Measurements from ENCODE around the gene GREB1. TPM values are rescaled to one million over a fixed set of nuclear protein-coding genes. Genes with fewer than 3 reads are reported as not detected.
A peak's percentile ranks its signal among the peaks of the same experiment; 100 is the strongest.

The GREB1 gene
- total RNA-seq, 1 experiment from 2014 or later: 14.7 TPM

DNA sequence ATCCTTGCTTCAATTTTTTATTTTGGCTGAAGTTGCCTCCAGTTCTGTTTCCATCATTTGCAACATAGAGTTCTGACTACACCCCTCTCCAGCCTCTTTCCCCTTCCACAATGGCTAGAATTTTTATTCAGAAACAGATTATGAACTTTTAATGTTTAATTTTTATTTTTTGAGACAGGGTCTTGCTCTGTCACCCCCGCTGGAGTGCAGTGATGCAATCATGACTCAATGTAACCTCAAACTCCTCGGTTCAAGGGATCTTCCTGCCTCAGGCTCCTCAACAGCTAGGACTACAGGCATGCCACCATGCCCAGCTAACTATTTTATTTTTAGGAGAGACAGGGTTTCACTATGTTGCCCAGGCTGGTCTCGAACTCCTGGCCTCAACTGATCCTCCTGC, 133.3 kb downstream of the GREB1 start:
- in situ Hi-C loops (cut with HindIII; ENCODE audit: low sequenced_read_pairs): no loop called here
- DNase-seq (ENCODE audit: low spot score): no peak

DNA sequence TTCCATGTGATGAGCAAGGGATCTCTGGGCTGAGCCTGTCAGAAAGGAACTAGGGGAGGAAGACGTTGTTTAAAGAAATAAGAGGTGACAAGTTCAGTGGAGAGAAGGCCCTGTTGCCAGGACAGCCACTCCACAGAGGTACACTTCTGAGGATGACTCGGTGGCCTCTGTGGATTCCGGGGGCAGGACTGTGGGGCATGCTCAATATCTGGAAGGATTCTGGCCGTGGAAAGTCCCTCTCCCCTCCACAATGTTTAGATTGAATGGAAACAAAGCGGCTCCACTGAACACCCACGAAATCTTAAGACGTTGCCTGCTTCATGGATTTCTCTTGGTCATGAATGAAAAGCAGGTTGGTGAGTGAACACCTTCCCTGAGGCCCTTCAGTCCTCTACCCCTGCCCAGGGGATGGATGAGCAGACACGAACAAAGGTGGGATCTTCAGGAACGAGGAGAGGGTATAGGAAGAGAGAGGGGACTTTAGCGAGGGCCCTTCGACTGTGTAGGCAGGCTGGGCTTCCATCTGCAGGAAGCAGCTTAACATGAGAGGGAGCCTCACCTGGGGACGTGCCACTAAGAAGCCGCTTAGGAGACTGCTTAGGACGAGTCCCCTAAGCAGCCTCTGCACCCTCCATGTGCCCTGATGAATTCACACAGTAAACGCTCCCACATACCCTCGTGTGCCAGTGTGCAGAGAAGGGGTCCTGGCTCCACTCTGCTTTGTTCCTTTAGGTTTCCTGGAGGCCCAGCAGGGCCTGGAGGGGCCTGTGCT, 134.2 kb downstream of the GREB1 start:
- no peak for DNase-seq (ENCODE audit: low spot score)
- in situ Hi-C loops (cut with HindIII; ENCODE audit: low sequenced_read_pairs): no loop called here

DNA sequence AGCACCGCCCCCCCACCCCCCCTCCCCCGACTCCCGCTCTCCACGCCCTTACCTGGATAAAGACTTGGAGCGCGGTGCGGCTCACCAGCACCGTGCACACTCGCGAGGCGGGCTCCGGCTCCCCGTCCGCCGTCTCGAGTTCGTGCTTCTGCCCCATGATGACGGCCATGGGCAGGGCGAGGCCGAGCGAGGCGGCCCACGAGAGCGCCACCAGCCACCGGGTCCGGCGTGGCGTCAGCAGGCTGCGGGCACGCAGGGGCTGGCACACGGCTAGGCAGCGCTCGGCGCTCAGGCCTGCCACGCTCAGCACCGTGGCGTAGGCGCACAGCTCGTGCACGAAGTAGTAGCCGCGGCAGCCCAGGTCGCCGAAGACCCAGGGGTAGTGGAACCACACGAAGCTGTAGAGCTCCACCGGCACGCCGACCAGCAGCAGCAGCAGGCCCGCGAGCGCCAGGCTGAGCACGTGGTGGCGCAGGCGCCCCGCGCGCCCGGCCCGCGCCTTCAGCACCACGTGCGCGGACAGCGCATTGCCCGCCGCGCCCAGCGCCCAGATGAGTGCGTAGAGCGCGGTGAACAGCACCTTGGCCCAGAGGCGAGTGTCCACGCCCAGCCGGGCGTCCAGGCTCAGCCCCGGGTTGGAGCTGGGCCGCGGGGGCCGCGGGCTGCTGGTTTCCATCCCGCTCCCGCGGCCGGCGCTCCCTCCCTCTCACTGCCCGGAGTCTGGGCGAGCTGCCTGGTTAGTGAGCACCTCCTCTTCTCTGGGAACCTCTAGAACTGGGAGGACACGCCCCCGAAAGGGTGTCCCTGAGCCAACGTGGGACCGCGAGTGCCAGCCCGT, 135.8 kb downstream of the GREB1 start, which contains the start of gene NTSR2:
TSS of gene NTSR2 (minus strand) at position 742 of the 838 bp plus-strand sequence. CDS start at position 676, 66 bp downstream.
- peak; percentile 35 for DNase-seq (ENCODE audit: low spot score)
- in situ Hi-C loops (cut with HindIII; ENCODE audit: low sequenced_read_pairs): no loop called here

DNA sequence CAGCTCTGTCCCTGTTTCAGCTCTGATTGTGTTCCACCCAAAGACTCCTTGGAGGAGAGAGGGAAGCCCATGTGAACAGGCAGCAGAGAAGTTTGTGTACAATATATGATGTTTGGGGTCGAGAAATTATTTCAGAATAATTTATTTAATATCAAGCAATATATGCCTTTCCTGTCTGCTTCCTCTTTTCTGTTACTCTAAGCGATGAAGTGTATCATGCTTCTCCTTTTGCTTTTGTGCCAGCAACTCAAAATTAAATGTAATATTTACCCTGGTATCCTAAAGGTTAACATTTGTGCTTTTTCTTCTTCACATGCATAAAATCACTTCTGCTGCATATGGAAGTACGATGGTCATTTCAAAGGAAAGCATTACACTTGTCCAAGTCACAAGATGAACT, 138.6 kb downstream of the GREB1 start:
- no peak for DNase-seq (ENCODE audit: low spot score)
- in situ Hi-C loops (cut with HindIII; ENCODE audit: low sequenced_read_pairs): no loop called here

DNA sequence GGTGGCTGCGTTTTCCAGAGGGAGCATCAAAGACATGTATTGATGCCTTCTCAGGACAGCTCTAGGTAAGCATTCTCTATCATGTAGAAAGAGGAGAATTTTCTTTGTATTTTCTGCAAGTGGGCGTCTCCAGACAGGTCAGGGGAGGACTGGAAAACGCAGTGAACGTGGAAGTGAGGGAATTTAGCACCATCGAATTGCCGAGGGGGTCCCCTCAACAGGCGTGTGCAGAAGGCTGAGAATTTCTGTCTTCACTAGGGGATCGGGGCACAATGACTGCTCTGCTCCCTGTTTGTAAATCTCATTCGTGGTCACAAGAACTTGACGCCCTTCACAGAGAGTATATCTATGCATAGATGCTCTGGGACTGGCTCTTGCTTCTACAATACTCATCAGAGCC, 141.1 kb downstream of the GREB1 start:
- DNase-seq (ENCODE audit: low spot score): no peak
- in situ Hi-C loops (cut with HindIII; ENCODE audit: low sequenced_read_pairs): loop anchor here (25.0 kb wide), 1 partner anchor 112 kb away; no protein-coding TSS in a partner anchor

DNA sequence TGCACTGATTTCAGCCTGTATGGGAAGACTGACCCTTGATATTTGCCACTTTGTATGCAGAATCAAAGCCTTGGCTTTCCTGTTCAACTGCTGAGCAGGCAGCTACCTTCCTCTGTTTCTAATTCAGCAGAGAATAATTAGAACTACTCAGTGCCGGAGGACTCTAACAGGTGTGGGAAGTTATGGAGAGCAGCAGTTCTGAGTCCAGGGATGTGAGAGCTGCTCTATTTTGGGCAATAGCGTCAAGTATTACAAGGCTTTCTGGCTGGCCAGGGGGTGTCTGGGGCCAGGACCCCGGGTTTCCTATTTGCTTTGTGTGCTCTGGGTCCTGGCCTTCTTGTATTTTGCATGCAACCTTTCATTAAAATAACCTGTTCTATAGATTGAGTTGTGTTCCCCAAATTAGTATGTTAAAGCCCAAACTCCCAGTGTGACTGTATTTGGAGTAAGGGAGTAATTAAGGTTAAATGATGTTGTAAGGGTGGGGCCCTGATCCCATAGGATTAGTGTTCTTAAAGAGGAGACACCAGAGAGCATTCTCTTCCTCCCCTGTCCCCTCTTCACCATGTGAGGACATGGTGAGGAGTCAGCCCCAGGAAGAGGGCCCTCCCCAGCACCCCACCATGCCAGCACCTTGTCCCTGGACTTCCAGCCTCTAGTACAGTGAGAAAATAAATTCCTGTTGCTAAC, 141.7 kb downstream of the GREB1 start:
- in situ Hi-C loops (cut with HindIII; ENCODE audit: low sequenced_read_pairs): loop anchor here (25.0 kb wide), 1 partner anchor 112 kb away; no protein-coding TSS in a partner anchor
- DNase-seq (ENCODE audit: low spot score): no peak

DNA sequence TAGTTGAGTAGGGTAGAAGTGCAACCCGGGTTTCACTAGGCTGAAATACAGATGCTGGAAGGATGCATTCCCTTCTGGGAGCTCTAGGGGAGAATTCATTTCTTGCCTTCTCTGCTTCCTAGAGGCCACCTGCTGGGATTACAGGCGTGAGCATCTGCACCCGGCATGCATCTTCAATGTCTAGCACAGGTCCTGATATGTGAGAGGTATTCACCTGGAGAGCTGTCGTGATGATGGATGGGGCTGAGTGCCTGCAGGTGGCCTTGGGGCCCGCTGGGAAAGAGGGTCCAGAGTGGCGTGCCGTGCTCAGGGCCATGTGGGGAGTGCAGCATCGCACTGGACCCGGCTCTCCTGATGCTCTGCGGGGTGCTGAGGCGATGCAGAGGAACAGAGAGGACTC, 142.8 kb downstream of the GREB1 start:
- in situ Hi-C loops (cut with HindIII; ENCODE audit: low sequenced_read_pairs): loop anchor here (25.0 kb wide), 1 partner anchor 111 kb away; no protein-coding TSS in a partner anchor
- no peak for DNase-seq (ENCODE audit: low spot score)

DNA sequence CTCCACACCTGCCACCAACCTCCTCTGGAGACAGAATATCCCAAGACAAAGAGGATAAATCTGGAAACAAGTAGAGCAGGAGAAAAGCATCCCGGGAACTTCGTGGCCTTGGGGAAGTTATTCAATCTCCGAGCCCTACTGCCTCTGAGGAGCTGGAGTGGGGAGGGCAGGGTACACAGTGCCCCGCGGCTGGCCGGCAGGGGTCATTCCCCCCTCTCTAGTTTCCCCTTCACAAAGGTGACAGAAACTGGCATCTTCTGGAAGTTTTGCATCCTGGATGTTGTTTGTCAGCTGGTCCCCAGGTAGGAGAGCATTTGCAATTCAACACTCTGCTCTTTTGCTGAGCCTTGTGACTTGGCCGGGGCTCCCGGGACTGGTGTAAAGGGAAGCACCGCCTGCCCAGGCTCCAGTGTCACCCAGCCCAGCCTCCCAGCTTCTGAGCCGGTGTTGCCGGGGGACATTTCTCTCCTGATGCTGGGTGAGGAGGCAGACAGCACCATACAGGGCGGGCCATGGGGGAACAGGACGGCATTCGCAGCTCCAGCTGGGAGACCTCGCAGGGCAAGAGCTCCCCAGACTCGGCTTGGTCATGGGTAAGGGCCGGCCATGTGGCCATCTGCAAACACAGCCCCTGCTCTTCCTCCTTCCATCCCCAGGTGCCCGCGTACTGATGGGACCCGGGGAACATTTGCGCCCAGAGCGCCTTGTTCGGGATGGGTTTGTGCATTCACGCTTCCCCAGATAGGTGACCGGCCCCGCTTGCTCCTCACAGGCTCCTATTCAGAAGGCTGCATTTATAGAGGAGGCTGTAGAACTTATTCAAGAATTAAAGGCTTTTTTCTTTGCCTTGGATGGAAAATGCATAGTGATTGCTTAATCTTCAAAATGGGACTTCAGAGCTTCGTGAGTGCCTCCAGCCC, 143.6 kb downstream of the GREB1 start:
- DNase-seq (ENCODE audit: low spot score): peak; percentile 73
- in situ Hi-C loops (cut with HindIII; ENCODE audit: low sequenced_read_pairs): loop anchor here (25.0 kb wide), 1 partner anchor 110 kb away; no protein-coding TSS in a partner anchor

DNA sequence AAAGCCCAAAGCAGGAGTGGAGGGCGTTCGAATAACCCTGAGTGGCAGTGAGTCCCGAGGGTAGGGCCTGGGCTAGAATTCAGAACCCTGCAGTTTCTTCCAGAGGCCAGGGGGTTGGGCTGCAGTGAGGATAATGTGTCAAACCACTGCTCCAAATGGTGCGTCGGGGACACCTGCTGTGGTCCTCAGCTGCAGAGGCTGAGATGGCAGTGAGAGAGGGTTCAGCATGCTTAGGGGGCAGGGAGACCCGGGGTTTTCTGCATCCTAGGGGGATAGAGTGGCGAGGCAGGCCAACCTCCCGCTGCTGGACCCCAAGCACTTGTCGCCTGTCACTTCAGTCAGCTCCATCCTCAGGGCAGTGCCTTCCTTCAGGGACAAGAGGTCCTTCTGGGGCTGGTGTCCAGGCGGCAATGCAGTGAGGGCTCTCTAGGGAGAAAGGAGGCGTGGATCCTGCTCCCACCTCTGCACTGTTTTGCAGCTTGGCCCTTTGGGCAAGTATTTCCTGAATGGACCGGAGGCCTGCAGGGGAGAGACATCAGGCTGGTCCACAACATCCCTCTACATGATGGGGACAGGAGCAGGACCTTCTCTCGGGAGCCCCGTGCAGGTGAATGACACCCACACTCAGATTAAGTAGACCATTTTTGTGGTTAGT, 144.6 kb downstream of the GREB1 start:
- in situ Hi-C loops (cut with HindIII; ENCODE audit: low sequenced_read_pairs): loop anchor here (25.0 kb wide), 1 partner anchor 109 kb away; no protein-coding TSS in a partner anchor
- DNase-seq (ENCODE audit: low spot score): no peak

DNA sequence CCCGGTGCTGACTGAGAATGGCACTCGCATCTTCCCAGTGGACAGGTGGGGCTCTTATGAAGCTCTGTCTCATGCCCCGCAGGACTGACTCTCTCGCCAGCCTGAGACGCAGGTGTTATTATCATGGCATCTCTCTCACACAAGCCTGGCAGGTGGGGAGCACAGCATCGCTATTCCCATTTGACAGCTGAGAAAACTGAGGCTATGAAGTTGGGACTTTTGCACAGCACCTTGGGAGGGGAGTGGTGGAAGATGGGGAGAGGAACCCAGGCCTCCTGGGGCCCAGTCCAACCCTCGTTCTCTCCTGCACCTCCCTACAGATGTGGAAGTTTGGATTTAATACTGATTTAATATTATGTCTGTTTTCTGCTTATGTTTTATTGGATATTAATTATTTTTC, 145.2 kb downstream of the GREB1 start:
- in situ Hi-C loops (cut with HindIII; ENCODE audit: low sequenced_read_pairs): loop anchor here (25.0 kb wide), 1 partner anchor 108 kb away; no protein-coding TSS in a partner anchor

DNA sequence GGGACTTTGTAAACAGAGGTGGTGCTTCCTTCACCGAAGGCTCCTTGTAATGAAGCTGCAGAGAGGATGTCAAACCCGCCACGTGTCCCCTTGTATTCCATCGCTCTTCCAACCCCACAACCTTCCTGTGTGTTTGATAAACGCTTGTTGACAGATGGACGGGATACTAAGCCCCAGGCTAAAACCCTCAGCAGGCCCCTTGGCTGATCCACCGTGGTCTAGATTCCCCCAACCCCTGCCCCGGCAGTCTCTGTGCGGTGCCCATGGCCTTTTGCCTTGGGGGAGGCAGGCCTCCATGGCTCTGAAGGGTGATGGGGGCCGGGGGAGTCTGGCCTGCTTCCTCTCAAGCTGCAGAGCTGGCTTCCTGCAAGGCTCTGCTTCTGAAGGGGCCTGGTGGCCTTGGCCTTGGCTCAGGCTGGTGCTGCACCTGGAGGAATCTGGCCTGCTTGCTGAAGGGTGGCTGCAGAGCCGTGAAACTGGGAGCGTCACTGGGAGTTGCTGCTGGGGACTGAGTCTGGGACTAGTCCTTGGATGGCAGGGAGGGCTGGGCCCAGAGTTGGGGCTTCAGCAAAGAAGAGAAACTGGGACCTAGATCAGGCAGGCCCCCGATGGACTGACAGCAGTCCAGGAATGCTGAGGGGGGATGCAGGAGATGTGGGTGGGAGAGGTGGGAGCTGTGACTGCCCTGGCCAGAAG, 145.8 kb downstream of the GREB1 start:
- in situ Hi-C loops (cut with HindIII; ENCODE audit: low sequenced_read_pairs): loop anchor here (25.0 kb wide), 1 partner anchor 108 kb away; no protein-coding TSS in a partner anchor
- peak; percentile 82 for DNase-seq (ENCODE audit: low spot score)

More for the DNA sequence above, 145.2 kb downstream of the GREB1 start:
- DNase-seq (ENCODE audit: low spot score): no peak

DNA sequence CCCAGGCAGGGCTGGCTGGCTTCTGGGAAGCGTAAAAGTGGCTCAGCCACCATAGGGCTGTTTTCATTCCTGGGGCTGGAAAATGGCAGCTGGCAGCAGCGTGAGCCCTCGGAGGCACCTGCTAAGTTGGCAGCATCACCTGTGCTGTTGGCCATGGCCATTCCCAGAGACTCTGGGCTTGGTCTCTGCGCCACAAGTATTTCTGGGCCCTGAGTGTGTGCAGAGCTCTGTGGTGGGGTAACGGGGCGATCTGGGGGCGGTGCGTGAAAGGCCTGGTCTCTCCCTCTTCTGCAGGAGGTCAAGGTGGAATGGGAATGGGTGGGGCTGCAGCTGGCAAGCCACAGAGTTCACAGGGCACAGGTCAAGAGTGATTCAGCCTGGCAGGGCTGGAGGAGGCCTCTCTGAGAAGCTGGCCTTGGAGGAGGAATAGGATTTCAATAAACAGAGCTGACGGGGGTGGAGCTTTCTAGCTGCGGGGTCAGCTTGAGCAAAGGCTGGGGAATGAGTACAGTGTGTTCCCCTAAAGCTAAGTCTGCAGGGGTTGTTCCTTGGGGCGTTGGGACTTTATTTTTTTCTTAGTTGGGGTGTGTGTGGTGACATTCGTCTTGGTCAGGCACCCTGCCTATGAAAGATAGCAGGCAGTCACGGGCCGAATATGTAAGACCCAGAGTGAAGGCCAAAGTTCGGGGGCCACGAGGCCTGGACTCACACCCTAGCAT, 146.5 kb downstream of the GREB1 start:
- peak; percentile 93 for DNase-seq (ENCODE audit: low spot score)
- in situ Hi-C loops (cut with HindIII; ENCODE audit: low sequenced_read_pairs): loop anchor here (25.0 kb wide), 1 partner anchor 107 kb away; no protein-coding TSS in a partner anchor

DNA sequence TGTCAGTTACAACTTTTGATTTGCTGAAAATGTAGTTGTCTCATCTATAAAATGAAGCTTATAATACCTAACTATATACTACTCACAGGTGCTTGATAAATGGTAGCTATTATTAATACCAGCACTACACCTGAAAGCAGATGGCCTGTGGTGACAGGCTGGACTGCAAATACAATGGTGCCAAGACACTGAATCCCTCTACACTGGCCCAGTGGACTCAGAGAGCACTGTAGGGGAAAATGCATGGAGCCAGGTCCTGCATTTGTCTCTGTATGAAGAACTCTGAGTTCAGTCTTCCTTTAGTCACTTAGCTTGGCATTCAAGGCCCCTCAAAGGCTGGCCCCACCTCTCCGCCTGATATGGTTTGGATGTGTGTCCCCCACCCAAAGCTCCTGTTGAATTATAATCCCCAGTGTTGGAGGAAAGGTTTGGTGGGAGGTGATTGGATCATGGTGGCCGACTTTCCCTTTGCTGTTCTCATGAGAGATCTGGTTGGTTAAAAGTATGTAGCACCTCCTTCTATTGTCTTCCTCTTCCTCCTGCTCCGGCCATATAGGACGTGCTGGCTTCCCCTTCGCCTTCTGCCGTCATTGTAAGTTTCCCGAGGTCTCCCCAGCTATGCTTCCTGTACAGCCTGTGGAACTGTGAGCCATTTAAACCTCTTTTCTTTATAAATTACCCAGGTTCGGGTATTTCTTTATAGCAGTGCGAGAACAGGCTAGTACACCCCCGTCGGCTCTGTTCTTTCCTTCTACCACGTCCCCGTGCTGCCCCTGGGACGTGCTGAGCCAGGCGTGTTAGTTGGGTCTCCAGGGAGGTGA, 147.3 kb downstream of the GREB1 start:
- peak; percentile 88 for DNase-seq (ENCODE audit: low spot score)
- in situ Hi-C loops (cut with HindIII; ENCODE audit: low sequenced_read_pairs): loop anchor here (25.0 kb wide), 1 partner anchor 106 kb away; no protein-coding TSS in a partner anchor

DNA sequence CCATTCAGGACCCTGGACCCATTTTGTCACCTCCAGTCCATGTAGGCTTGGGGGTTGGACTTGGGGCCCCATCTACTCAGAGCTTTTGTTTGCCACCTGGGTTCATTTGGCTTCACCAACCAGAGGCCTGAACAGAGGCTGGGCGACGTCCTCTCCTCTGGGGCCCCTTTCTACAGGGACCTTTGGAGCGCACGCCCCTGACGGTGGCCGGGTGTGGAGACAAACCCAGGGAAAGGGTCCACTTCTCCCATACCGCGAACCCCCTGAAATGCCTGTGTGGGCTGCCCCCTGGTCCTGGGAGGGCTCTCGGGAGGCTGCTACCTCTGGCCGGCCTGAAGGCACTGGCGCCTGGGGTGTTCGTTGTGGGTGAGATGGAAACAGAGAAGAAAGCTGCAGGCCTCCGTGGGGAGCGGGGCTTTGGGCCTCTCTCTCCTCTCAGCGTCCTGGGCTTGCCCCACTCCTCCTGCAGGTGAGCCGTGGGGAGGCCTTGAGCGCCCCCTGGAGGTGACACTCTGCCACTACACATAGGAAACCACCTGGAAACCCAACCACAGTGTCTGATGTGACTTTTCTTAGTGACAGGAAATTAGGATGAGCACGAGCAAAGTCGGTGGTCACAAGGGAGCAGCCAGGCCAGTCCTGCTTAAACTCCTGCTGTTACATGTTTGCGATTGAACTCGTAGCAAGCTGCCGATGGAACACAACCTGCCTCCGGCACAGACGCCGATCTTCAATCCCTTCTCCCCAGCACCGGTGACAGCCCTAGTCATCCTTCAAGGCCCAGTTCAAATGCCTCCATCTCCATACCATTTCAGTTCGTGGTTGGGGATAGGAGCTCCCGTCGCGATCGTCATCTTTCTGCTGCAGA, 148.1 kb downstream of the GREB1 start:
- in situ Hi-C loops (cut with HindIII; ENCODE audit: low sequenced_read_pairs): loop anchor here (25.0 kb wide), 1 partner anchor 105 kb away; no protein-coding TSS in a partner anchor
- DNase-seq (ENCODE audit: low spot score): peak; percentile 67

DNA sequence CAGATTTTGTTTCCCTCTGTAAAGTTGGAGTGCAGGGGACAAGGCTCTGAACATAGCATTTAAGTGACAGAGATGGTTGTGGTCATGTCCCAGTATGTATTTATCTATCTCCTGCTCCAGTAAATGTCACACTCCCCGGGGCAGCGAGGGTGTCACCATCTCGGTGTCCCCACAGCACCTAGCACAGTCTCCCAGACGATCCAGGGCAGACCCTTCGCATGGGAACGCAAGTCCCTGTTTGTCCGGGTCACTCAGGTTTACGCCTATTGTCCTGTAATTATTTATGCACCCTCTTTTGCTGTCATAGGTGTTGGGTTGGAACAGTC, 148.7 kb downstream of the GREB1 start:
- DNase-seq (ENCODE audit: low spot score): no peak
- in situ Hi-C loops (cut with HindIII; ENCODE audit: low sequenced_read_pairs): loop anchor here (25.0 kb wide), 1 partner anchor 105 kb away; no protein-coding TSS in a partner anchor

All from G401 (cell line).